Breast epithelium (tissue), 3 donors: ENCODE measurements around the gene TRIM52.

ENCODE experiments used
- CTCF ChIP-seq, 3 donors: fragments of 450-650 bp; IDR thresholded peaks; one replicate each; pipeline ENCODE4 v1.5.1; 2016 to 2017; ENCODE audit warnings: antibody characterized with exemption in 3 of 3, mild to moderate bottlenecking in 3 of 3, moderate library complexity in 3 of 3
- POLR2A ChIP-seq: fragments of 450-650 bp; IDR thresholded peaks from one replicate; pipeline ENCODE4 v1.6.1; 2016; ENCODE audit warnings: antibody characterized with exemption, mild to moderate bottlenecking, moderate library complexity
- POLR2AphosphoS5 ChIP-seq, 3 donors: sonication (generic); formaldehyde crosslinking; IDR thresholded peaks; one replicate each; pipeline ENCODE4 v1.6.1; 2017; ENCODE audit warnings: antibody characterized with exemption in 3 of 3

- TF ChIP-seq POLR2AphosphoS5 (IDR thresholded peaks at IDR 0.05) (no peak), POLR2A (no peak), CTCF (IDR thresholded peaks at IDR 0.05) (no peak)
Measured at GRCh38 chr5:181235689-181236366, 25.1 kb downstream of the TRIM52 start.
